Hematopoietic multipotent progenitor cell treated with erythropoietin and hydrocortisone succinate and interleukin-3 and kit ligand, for 4 days (in vitro differentiated cells): Measurements from ENCODE around the gene CUTA.
"Not testable (repeated sequence)": the region's sequence is repeated elsewhere in the genome, so short reads cannot be mapped to it uniquely, and the experiment has no call there.

Experiments used
- DNase-seq: peaks from one replicate; pipeline ENCODE4 v3.0.0-alpha.2; 2015

CUTA gene

DNA sequence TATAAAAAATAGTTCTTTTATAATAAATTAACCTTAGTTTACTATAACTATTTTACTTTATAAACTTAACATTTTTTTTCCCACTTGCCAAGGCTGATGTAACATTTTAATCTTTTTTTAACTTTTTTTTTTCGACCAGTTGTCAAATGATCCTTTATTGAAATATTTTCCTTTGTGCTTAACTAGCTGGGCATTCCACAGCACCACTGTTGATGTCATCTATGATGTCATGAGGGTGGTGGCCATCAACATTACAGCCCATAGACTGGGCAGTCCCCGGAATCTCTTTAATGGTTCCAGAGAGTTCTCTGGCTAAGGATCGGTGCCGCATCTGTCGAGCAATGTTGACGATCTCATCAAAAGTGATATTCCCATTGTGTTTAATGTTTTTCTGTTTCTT lies 18.0 kb downstream of the CUTA start:
- not testable (repeated sequence) for DNase-seq

DNA sequence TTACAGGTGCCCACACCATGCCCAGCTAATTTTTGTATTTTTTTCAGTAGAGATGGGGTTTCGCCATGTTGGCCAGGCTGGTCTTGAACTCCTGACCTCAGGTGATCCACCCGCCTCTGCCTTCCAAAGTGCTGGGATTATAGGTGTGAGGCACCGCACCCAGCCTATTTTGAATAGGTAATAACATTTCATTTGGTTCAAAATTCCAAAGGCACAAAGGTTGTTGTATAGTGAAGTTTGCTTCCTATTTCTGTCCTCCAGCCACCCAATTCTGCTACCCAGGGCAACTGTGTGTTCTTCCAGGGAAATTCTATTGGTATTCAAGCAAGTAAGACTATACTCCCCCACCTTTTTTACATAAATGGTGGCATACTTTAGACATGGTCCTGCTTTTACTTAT lies 19.3 kb downstream of the CUTA start:
- DNase-seq, result not testable (repeated sequence)

DNA sequence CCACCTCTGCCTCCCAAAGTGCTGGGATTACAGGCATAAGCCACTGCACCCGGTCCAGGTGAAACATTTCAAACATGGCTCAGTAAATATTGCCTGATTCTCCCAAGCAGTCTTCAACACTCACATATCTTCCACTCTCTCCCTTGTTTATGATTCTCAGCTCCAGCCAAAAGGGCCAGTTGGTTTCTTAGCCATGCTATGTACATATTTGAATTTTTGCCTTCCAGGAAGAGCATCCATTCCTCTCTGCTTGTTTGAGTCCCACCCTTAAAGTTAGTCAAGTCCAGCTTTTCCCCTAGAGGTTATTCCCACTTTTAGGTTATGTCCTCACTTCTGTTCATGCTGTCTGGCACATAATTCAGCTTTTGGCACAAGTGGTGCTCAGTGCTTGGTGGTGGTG lies 20.4 kb downstream of the CUTA start:
- DNase-seq, result no peak

DNA sequence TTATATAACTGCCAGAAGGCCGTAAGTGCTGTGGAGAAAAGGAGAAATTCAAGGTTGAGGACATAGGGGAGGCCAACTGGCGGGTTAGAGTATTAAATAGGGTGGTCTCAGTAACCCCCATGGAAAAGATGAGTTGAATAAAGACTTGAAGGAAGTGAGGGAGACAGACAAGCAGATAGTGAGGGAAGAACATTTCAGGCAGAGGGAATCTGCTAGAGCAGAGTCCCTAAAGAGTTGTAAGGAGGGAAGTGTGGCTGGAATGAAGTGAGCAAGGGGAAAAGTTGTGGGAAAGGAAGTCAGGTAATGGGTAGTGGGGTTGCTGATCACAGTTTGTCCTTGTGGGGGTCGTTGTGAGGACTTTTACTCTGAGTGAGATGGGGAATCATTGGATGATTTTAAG lies 24.9 kb downstream of the CUTA start:
- DNase-seq, result no peak

DNA sequence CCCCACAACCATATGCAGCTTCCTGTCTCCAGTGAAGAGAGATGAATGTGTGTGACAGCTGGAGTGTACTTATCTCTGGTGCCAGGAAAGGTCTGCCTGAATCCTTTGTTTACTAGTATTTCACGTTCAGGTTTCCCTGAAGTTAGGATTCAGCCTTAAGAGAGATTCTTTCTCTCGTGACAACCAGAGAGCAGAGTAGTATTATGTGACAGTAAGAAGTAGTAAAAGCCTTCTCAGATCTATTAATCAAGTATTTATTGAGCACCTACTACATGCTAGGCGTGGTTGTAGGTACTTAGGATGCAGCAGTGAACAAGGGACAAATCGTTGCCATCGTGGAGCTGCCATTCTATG lies 25.3 kb downstream of the CUTA start:
- DNase-seq, result peak; percentile 61

DNA sequence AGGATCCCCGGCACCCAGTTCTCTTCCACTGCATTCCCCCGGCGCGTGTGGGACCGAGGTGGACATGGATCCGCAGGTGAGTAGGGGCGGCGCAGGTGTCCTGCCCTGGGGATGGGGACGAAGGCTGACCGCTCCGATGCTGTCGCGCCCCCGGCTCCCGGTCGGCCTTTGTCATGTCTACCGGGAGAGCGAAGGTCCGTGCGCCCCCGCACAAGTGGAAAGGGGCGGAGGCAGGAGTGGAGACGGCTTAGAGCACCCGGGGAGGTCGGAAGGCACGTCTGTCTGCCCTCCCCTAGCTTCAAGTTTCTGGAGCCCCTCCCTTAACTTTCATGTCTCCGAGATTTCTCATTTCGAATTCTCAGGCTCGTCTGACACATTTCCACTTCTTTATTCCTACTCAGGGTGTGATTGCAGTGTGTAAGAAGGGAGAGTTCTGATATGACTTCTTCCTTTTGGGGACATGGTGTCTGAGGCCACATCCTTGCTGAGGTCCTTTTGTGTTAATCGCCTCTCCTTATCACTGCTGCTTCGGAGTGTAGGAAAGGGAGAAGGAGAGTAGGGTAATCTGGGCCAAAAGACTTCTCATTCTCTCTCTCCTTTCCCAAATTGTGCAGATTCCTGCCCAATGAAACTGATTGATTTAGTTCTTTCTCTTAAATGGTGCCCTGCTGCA lies 25.8 kb downstream of the CUTA start:
- peak; percentile 49 for DNase-seq

DNA sequence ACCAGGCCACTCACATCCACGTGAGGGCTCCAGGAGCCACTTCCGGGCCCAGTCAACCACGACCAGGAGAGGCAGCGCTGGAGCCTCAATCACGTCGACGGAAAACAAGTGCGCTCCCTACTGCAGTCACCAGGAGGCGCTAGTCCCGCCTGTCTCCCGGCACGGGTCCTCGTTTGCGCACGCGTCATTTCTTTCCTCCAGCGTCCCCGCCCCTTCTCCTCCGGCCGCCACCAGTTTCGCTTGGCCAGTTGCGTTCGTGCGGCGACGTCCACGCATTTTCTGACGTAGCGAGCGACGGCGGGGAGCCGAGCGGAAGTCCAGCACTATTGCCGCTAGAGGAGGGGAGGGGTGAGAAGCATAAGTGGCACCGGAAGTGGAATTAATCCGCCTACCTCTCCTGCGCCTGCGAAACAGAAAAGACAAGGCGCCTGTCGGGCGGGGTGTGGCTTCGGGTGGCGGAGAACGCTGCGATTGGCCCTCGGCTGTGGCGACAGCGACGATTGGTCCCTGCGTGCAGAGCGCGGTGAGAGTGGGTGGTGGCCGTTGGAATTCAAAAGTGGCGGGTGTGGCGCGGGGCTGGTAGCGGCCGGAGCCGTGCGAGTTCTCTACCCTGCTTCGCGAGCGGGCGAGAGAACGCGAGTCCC lies 26.5 kb downstream of the CUTA start, which contains the start of gene KIFC1:
Gene KIFC1, plus strand, starts transcription at position 546 of the 644 bp plus-strand sequence. CDS start 163 bp downstream, outside the sequence.
- peak; percentile 100 for DNase-seq

DNA sequence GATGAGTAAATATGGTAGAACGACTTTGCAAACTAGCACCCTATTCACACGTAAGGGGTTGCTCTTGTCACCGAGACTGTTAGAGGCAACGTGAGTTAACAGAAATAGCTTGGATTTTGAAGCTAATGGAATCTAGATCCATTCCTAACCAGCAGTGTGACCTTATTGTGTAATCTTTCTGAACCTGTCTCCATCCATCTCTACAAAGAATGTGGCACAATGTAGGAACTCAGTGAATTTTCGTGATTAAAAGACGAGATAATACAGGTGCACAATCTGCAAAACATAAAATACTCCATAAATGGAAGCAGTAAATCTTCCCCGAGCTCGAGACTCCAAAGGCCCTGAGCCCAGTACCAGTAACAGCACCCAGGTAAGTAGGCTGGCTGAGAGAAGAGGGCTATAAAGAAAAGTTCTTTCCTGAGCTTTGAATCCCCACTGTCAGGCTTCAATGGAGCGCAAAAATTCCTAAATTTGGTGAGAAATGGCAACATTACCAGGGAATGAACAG lies 27.1 kb downstream of the CUTA start:
- DNase-seq, result no peak

DNA sequence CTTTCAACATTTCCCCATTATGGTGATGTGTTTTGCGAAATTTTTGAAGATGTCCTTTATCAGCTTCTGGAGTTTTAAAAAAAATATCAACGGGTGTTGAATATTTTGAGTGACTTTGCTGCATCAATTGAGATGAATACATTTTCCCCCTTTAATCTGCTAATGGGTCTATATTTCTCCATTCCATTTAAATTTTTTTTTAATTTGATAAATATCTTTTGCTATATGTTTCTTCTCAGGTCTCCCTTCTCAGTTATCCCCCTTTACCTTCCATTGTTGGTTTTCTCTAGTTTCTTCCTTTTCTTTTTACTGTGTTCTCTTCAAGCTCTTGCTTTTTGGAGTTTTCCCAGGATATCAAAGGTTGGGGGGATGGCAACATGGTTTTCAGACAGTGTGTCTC lies 27.7 kb downstream of the CUTA start:
- no peak for DNase-seq

DNA sequence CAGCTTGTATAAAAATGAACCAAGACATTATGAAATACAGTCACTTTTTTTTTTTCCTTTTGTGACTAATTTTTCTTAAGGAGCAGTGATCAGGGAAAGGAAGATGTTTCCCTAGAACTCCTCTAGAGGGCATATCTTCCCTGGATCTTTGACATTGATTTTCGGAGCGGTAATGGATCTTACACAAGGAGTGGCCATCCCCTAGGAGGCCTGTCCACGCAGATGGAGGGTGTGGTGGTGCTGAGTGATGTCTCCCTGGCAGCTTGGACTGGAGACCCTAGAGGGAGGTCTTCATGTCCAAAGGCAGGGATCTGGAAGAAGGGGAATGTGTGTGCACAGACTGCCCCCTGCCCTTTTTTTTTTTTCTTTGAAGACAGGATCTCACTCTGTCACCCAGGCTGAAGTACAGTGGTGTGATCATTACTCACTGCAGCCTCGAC lies 33.3 kb downstream of the CUTA start:
- DNase-seq, result no peak

DNA sequence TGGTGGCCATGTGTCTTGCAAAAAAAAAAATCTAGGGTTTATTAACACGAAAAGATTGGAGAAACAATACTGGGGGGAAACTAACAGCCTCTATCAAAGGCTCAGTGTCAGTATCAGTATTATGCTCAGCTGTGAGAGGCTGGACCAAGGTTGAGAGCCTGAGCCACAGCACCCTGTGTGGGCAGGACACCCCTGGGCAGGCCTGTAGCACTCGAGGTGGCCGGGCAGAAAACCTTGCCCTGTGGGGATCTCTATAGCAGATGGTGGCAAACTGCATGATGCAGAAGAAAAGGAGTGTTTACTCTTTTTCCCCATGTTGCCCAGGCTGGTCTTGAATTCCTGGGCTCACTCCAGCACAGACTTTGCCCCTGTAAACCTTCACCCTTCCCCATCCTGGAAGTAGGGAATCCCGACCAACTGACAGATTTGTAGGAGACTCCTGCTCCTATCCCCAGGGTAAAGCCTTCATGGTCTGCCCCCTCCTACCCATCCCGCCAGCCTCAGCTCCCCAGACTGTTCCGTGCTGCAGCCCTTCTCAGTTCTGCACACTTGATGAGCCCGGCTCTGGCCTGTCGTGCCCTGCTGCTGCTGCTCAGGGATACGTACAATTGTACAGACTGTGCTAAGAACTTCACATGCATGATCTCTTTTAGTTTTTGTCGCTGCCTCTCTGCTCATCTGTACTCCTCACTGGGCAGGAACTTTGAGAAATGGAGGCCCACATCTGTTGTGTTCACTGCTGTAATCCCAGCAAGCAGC lies 34.3 kb downstream of the CUTA start:
- DNase-seq, result no peak

DNA sequence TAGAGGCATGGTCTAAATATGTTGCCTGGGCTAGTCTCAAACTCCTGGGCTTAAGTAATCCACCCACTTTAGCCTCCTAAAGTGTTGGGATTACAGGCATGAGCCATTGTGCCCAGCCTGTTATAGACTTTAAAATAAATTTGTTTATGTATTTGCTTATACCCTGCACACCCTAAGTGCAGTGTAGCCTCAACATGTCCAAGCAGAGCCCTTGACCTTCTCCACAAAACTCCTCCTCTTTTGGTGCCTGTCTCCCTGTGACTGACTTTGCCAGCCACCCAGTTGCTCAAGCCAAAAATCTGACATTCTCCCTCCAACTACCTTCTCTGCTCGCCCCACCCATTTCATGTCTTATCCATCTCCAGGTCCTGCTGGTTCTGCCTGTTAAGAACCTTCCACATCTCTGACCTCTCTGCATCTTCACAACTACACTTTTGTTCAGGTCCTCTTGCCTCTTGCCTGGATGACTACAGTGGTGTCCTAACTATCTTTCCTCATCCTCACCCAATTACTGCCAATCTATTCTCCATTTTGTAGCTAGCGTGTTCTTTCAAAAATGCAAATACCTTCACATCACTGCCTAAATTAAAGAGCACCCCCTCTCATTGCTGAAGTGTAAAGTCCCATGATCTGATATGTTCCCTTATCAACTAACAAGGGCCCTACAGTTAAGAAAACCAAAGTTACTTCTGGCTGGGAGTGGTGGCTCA lies 37.5 kb downstream of the CUTA start:
- peak; percentile 50 for DNase-seq

DNA sequence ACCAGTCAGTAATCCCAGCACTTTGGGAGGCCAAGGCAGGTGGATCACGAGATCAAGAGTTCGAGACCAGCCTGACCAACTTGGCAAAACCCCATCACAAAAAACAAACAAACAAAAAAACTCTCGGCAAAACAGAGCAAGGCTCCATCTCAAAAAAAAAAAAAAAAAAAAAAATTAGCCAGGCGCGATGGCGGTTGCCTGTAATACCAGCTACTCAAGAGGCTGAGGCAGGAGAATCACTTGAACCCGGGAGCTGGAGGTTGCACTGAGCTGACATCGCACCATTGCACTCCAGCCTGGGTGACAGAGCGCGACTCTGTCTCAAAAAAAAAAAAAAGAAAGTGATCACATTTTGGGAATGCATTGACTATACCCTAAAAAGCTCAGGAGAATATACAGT lies 38.7 kb downstream of the CUTA start:
- not testable (repeated sequence) for DNase-seq

DNA sequence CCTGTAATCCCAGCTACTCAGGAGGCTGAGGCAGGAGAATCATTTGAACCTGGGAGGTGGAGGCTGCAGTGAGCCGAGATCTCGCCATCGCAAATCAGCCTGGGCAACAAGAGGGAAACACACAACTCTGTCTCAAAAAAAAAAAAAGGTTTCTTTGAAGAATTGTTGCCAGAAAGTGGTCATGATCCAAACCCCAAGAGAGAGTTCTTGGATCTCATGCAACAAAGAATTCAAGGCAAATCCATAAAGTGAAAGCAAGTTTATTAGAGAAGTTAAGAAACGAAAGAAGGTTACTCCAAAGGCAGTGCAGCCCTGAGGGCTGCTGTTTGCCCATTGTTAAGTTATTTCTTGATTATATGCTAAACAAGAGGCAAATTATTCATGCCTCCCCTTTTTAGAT lies 40.7 kb downstream of the CUTA start:
- DNase-seq, result no peak

DNA sequence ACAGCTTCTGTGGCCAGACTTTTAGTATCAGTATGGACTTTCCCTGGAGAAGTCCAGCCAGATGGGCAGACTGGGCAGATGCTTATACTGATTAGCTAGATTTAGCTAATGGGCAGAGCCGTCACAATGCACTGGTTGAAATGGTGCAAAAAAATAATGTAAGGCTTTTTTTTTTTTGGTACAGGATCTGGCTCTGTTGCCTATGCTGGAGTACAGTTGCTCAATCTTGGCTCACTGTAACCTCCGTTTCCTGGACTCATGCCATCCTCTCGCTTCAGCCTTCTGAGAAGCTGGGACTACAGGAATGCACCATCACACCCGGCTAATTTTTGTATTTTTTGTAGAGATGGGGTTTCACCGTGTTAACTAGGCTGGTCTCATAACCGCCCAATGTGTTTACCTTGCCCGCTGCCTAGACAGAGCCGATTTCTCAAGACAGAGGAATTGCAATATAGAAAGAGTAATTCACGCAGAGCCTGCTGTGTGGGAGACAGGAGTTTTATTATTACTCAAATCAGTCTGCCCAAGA lies 42.7 kb downstream of the CUTA start:
- DNase-seq, result peak; percentile 76

DNA sequence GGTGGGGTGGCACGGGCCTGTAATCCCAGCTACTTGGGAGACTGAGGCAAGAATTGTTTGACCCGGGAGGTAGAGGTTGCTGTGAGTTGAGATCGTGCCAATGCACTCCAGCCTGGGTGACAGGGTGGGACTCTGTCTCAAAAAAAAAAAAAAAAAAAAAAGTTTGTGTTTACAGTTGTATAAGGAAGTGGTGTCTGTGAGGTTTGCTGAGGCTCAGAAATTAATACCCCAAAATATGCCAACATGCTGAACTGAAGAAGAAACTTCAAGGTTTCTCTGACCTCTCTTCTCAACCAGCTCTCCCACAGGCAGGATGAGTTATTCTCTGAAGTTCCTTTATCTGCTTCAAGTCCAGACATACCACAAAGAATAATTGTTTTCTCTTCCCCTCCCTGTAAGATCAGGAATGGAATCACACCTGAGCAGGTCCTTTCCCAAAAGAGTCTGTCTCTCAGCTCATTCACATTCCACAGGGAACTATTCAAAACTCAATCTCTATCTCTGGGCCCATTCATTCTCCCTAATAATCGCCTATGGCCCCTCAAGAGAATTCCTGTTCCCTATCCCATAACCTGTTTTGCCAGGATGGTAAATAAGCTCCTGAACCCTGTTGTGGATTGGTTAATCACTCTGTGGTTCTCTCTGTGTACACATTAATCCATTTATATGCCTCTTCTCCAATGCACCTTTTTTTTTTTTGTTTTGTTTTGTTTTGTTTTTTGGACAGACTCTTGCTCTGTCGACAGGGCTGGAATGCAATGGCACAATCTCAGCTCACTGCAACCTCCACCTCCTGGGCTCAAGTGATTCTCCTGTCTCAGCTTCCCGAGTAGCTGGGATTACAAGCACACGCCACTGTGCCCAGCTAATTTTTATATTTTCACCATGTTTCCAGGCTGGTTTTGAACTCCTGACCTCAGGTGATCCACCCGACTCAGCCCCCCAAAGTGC lies 43.7 kb downstream of the CUTA start:
- DNase-seq, result peak; percentile 31

DNA sequence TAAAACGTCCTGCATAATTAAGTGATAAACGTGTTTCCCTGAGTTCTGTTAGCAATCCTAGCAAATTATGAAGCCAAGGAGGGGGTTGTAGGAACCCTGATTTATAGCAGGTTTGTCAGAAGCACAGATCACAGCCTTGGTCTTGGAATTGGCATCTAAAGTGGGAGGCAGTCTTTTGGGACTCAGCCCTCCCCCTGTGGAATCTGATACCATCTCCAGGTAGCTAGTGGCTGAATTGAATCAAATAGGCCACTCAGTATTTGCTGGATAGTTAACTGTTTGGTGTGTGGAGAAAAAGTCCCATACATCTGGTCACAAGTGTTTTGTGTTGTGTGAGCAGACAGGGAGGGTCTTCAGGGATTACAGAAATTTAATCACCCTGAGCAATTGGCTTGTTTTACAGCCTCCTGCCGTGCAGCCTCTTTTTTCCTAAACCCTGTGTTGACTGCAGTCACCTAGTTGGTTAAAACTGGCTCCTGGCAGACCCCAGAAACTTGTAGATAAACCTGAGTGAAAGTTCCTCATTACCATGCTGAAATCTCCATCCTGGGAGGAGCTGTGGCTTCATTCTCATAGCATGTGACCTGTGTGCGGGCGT lies 45.3 kb downstream of the CUTA start:
- peak; percentile 40 for DNase-seq

DNA sequence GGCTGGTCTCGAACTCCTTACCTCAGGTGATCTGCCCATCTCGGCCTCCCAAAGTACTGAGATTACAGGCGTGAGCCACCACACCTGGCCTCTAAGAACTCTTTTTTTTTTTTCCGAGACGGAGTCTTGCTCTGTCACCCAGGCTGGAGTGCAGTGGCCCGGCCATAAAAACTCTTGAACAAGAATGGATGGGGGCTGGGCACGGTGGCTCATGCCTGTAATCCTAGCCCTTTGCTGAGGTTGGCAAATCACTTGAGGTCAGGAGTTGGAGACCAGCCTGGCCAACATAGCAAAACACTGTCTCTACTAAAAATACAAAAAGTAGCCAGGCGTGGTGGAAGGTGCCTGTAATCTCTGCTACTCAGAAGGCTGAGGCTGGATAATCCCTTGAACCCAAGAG lies 46.0 kb downstream of the CUTA start:
- DNase-seq, result not testable (repeated sequence)

DNA sequence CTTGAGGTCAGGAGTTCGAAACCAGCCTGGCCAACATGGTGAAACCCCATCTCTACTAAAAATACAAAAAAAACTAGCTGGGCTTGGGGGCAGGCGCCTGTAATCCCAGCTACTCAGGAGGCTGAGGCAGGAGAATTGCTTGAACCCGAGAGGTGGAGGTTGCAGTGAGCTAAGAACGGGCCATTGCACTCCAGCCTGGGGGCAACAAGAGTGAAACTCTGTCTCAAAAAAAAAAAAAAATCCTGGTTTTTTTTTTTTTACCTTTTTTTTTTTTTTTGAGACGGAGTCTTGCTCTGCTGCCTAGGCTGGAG lies 50.2 kb downstream of the CUTA start:
- not testable (repeated sequence) for DNase-seq

DNA sequence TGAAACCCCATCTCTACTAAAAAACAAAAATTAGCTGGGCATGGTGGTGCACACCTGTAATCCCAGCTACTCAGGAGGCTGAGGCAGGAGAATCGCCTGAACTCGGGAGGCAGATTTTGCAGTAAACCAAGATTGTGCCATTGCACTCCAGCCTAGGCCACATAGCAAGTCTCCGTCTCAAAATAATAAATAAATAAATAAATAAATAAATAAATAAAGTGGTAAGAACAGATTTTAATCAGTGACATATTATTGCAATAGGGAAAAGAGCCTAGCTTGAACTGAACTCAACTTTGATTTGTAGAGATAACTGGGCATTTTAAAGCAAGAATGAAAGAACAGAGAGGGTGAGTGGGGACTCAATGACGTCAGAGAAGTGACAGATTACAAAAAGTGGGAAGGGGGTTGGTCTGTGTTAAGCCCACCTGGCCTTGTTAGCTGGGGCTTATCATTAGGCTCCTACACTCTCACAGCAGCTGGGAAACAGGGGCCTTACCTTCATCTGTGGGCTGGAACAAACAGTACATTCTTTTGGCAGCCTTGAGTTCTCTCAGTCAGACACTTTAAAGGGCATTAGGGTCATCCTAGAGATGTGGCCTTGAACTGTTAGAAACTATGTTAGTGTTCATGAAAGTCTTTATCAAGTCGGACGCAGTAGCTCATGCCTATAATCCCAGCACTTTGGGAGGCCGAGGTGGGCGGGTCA lies 50.7 kb downstream of the CUTA start:
- no peak for DNase-seq
